ENCODE data around the gene AGPAT3.
"Not testable (repeated sequence)": the region's sequence is repeated elsewhere in the genome, so short reads cannot be mapped to it uniquely, and the experiment has no call there.

The AGPAT3 gene

GRCh38 chr21:43840259-43840658, 24.8 kb upstream of the AGPAT3 start:
- H3K27me3 Mint-ChIP-seq (ENCODE audit: low read depth, poor library complexity): peaks cover 22% of the 10 kb centered on the region
- peaks cover 11% of the 10 kb centered on the region for H3K4me1 Mint-ChIP-seq
- no peak for TF ChIP-seq CTCF (IDR thresholded peaks at IDR 0.05)
- H3K27ac Mint-ChIP-seq: no peak overlapping the region
- no peak for DNase-seq
- H3K4me3 Mint-ChIP-seq: no peak overlapping the region
- H3K9me3 Mint-ChIP-seq: peaks cover 4% of the 10 kb centered on the region
- no peaks in the 10 kb centered on the region for H3K36me3 Mint-ChIP-seq (ENCODE audit: low read depth)

GRCh38 chr21:43842742-43843141, 22.3 kb upstream of the AGPAT3 start:
- Mint-ChIP-seq H3K4me1 (peaks cover 11% of the 10 kb centered on the region), H3K36me3 (ENCODE audit: low read depth) (no peaks in the 10 kb centered on the region), H3K9me3 (no peaks in the 10 kb centered on the region), H3K4me3 (no peak overlapping the region), H3K27ac (no peak overlapping the region), H3K27me3 (ENCODE audit: low read depth, poor library complexity) (peaks cover 13% of the 10 kb centered on the region)
- TF ChIP-seq CTCF (IDR thresholded peaks at IDR 0.05): no peak
- no peak for DNase-seq

GRCh38 chr21:43844906-43845305, 20.1 kb upstream of the AGPAT3 start:
- H3K4me1 Mint-ChIP-seq; H3K9me3 Mint-ChIP-seq; DNase-seq; H3K27me3 Mint-ChIP-seq (ENCODE audit: low read depth, poor library complexity); H3K4me3 Mint-ChIP-seq; H3K36me3 Mint-ChIP-seq (ENCODE audit: low read depth); H3K27ac Mint-ChIP-seq: not testable (repeated sequence)

- H3K4me1 Mint-ChIP-seq: no peaks in the 10 kb centered on the region
Measured at GRCh38 chr21:43845386-43845785, 19.6 kb upstream of the AGPAT3 start.

GRCh38 chr21:43846430-43846829, 18.6 kb upstream of the AGPAT3 start:
- Mint-ChIP-seq H3K4me1 (no peaks in the 10 kb centered on the region), H3K4me3 (no peak overlapping the region), H3K27ac (no peak overlapping the region), H3K36me3 (ENCODE audit: low read depth) (no peaks in the 10 kb centered on the region), H3K9me3 (peaks cover 8% of the 10 kb centered on the region), H3K27me3 (ENCODE audit: low read depth, poor library complexity) (peaks cover 16% of the 10 kb centered on the region)
- no peak for TF ChIP-seq CTCF (IDR thresholded peaks at IDR 0.05)
- no peak for DNase-seq

More at GRCh38 chr21:43845386-43845785, 19.6 kb upstream of the AGPAT3 start:
- no peak overlapping the region for H3K27ac Mint-ChIP-seq
- H3K9me3 Mint-ChIP-seq: peaks cover 5% of the 10 kb centered on the region
- no peak for TF ChIP-seq CTCF (IDR thresholded peaks at IDR 0.05)
- no peak for DNase-seq
- no peaks in the 10 kb centered on the region for H3K36me3 Mint-ChIP-seq (ENCODE audit: low read depth)
- peaks cover 11% of the 10 kb centered on the region for H3K27me3 Mint-ChIP-seq (ENCODE audit: low read depth, poor library complexity)
- H3K4me3 Mint-ChIP-seq: no peak overlapping the region

GRCh38 chr21:43847301-43847700, 17.7 kb upstream of the AGPAT3 start:
- H3K9me3 Mint-ChIP-seq: peaks cover 8% of the 10 kb centered on the region
- H3K4me1 Mint-ChIP-seq: no peaks in the 10 kb centered on the region
- H3K36me3 Mint-ChIP-seq (ENCODE audit: low read depth): no peaks in the 10 kb centered on the region
- H3K4me3 Mint-ChIP-seq: no peak overlapping the region
- DNase-seq: no peak
- peaks cover 16% of the 10 kb centered on the region for H3K27me3 Mint-ChIP-seq (ENCODE audit: low read depth, poor library complexity)
- no peak overlapping the region for H3K27ac Mint-ChIP-seq
- no peak for TF ChIP-seq CTCF (IDR thresholded peaks at IDR 0.05)
